ENCODE measurements around the gene LEMD3.

- TF ChIP-seq CTCF (IDR thresholded peaks at IDR 0.05; ENCODE audit: low read depth, low read length, poor library complexity, severe bottlenecking) = no peak
- TF ChIP-seq EZH2phosphoT487 (IDR thresholded peaks at IDR 0.05; ENCODE audit: borderline replicate concordance, low read length) = no peak
Measured at GRCh38 chr12:65164244-65164643, 5.1 kb upstream of the LEMD3 start.

All from DOHH2 (cell line).